AG04449 (cell line): Measurements from ENCODE around the gene CCP110.

ENCODE experiments used
- CTCF ChIA-PET: fragments of 350-600 bp; formaldehyde crosslinking; extraction: SDS; loops from one replicate; lab custom pipeline; 2021; ENCODE audit warnings: antibody characterized with exemption; lab: Yijun Ruan, JAX
- POLR2A ChIA-PET: fragments of 400-600, 350-600 bp; formaldehyde crosslinking; extraction: SDS; loops from one replicate; lab custom pipeline; 2020; ENCODE audit warnings: antibody characterized with exemption, inconsistent platforms; lab: Yijun Ruan, JAX
- DNase-seq: peaks from one replicate; pipeline ENCODE4 v3.0.0-alpha.2; 2010; ENCODE audit warnings: low read depth, low spot score
- H3K4me3 ChIP-seq: 2 replicates; pipeline ENCODE4 v1.5.1; 2011; ENCODE audit warnings: low read depth, mild to moderate bottlenecking, control low read depth, low read length
- CTCF ChIP-seq: IDR thresholded peaks from one replicate; pipeline ENCODE4 v1.5.1; 2011; ENCODE audit warnings: mild to moderate bottlenecking, moderate library complexity, low read length, control low read depth, inconsistent platforms; ENCODE audit not compliant: insufficient read depth; ENCODE audit errors: missing control alignments

The CCP110 gene

GRCh38 chr16:19523559-19524355 lies at the start of gene CCP110:
CCP110 (plus strand) TSS chr16:19523942; CDS start chr16:19527882, 3,940 bp downstream.
- ChIA-PET CTCF (interaction anchor here (1.1 to 1.5 kb wide), 4 partner anchors 20 to 31 kb away, joined by 3 to 7 read pairs (median 4); partner anchors contain the start of gene VPS35L), POLR2A (interaction anchor here (1.3 kb wide), 1 partner anchor 32 kb away, joined by 3 read pairs; the partner anchor contains the start of gene VPS35L)
- no peak for TF ChIP-seq CTCF
- H3K4me3 ChIP-seq: peak within 1 kb of the TSS; percentile 100
- peak; percentile 72 for DNase-seq

- H3K4me3 ChIP-seq: no peak overlapping the region
- POLR2A ChIA-PET: no interaction called here
Measured at GRCh38 chr16:19474617-19475016, 49.1 kb upstream of the CCP110 start.

GRCh38 chr16:19478505-19478904 lies 45.2 kb upstream of the CCP110 start:
- DNase-seq: no peak
- H3K4me3 ChIP-seq: no peak overlapping the region
- POLR2A ChIA-PET: no interaction called here
- CTCF ChIA-PET: interaction anchor here (1.1 kb wide), 1 partner anchor 24 kb away, joined by 4 read pairs; no protein-coding TSS in a partner anchor
- no peak for TF ChIP-seq CTCF

More at GRCh38 chr16:19474617-19475016, 49.1 kb upstream of the CCP110 start:
- CTCF ChIA-PET: no interaction called here
- DNase-seq: no peak
- TF ChIP-seq CTCF: no peak

- POLR2A ChIA-PET: interaction anchor here (0.7 kb wide), 1 partner anchor 39 kb away, joined by 3 read pairs; no protein-coding TSS in a partner anchor
- H3K4me3 ChIP-seq: no peak overlapping the region
- CTCF ChIA-PET: interaction anchor here (1.1 kb wide), 1 partner anchor 24 kb away, joined by 4 read pairs; no protein-coding TSS in a partner anchor
- no peak for DNase-seq
- no peak for TF ChIP-seq CTCF
Measured at GRCh38 chr16:19479302-19479721, 44.4 kb upstream of the CCP110 start.

GRCh38 chr16:19481296-19481695 lies 42.4 kb upstream of the CCP110 start:
- POLR2A ChIA-PET: no interaction called here
- no peak overlapping the region for H3K4me3 ChIP-seq
- CTCF ChIA-PET: interaction anchor here (1.1 kb wide), 1 partner anchor 22 kb away, joined by 3 read pairs; no protein-coding TSS in a partner anchor
- TF ChIP-seq CTCF: no peak
- no peak for DNase-seq

- POLR2A ChIA-PET: no interaction called here
- CTCF ChIA-PET: interaction anchor here (1.1 kb wide), 1 partner anchor 21 kb away, joined by 3 read pairs; no protein-coding TSS in a partner anchor
- no peak for DNase-seq
- TF ChIP-seq CTCF: no peak
- H3K4me3 ChIP-seq: no peak overlapping the region
Measured at GRCh38 chr16:19481769-19482168, 42.0 kb upstream of the CCP110 start.
